Pancreas (tissue), 10 donors: ENCODE results near the gene CCDC188. TPM values are rescaled to one million over a fixed set of nuclear protein-coding genes. Genes with fewer than 3 reads are reported as not detected.

Source experiments
- ATAC-seq, 4 donors: fragments of 200-7000 bp; cut with Tn5 transposase; one replicate each; pipeline versions ENCODE4 v1.8.0 to v1.9.1; 2020; ENCODE audit warnings: mild to moderate bottlenecking in 4 of 4, moderate library complexity in 4 of 4
- DNase-seq, 6 donors: peaks; one replicate each; pipeline ENCODE4 v3.0.0-alpha.2; 2020
- FAIRE-seq: peaks from 2 replicates; lab custom pipeline; 2012; peaks lifted over from hg19 to GRCh38; lab: Jason Lieb, UNC
- H3K27ac ChIP-seq, 4 donors: fragments of 200-600 bp; sonication (generic); 1 replicate in 3 of 4; 2 replicates in 1 of 4; pipeline versions ENCODE4 v1.5.0 to v1.8.0; 2020
- H3K27me3 ChIP-seq, 4 donors: fragments of 200-600 bp; one replicate each; pipeline ENCODE4 v1.8.0; 2021
- H3K36me3 ChIP-seq, 3 donors: fragments of 200-600 bp; sonication (generic) in 1 of 3; one replicate each; pipeline versions ENCODE4 v1.5.0 to v1.8.0; 2020 to 2021
- H3K4me1 ChIP-seq, 3 donors: fragments of 200-600 bp; one replicate each; pipeline ENCODE4 v1.8.0; 2021
- H3K4me3 ChIP-seq, 4 donors: fragments of 200-600 bp; sonication (generic) in 2 of 4; one replicate each; pipeline versions ENCODE4 v1.5.0 to v1.8.0; 2020 to 2021
- H3K9me3 ChIP-seq, 4 donors: fragments of 200-600 bp; one replicate each; pipeline ENCODE4 v1.8.0; 2021
- WGBS, 2 donors: extraction: QIAGEN DNeasy Blood & Tissue Kit; methylation state at CpG; one replicate each; pipeline ENCODE4 v1.1.7; 2013; 5-methylcytosine and 5-hydroxymethylcytosine counted together
- intact Hi-C, 3 donors: fragments of 100-400 bp; cut with DNase I; formaldehyde crosslinking; loops; one replicate each; pipeline versions ENCODE4 v1.11.1 to v1.14.2; 2022
- microRNA-seq, 2 donors: library from miRNA; unstranded; fragments of <30 nt; microRNA quantifications; one replicate each; pipeline versions ENCODE4 to v1.1.0, GENCODE V29; 2019 to 2020
- polyA plus RNA-seq, 2 donors: library from polyadenylated mRNA; stranded (reverse); fragments of 200-250 nt; gene quantifications; one replicate each; pipeline ENCODE4 v1.2.3, GENCODE V29; 2013
- total RNA-seq, 6 donors: library from RNA; stranded (reverse); fragmentation: NEBNext Ultra II Directional in 4 of 6; extraction: Animal tissue kit (Norgen Biotek cat#: 25700) in 4 of 6; gene quantifications; one replicate each; pipeline versions ENCODE4 v1.2.1 to v1.2.4, GENCODE V29; 2021 to 2023
- TF ChIP-seq, protein P1 (sequence below), 4 donors: fragments of 200-600 bp; sonication (generic) in 3 of 4; IDR thresholded peaks; one replicate each; pipeline versions ENCODE4 v1.5.0 to v1.8.0; 2021; ENCODE audit warnings: antibody characterized with exemption in 4 of 4
- donor health status: healthy with polysubstance abuse.
- donor health status: DM: no; HTN: no; CAD: no; lungs with moderate emphysema.
- donor health status: DM: no; HTN: no; CAD: no.
- donor health status: control.
- donor health status: control.
- donor health status: Bipolar disorder and iron deficiency.
- donor health status: DM: yes; HTN: yes; CAD: no.
- donor health status: DM: no; HTN: no; CAD: no.
- donor health status: DM: no; HTN: no; CAD: no.
- donor health status: DM: yes; HTN: yes; CAD: no.

CCDC188 gene
- total and polyA plus RNA-seq, 8 donors: 0.31 to 7.1 (median 0.44) TPM; not detected in 1

- peak in 3 of 6 donors; percentile 4 to 18 (median 16) for DNase-seq
- intact Hi-C loops: no loop called here
- TF ChIP-seq, protein P1, sequence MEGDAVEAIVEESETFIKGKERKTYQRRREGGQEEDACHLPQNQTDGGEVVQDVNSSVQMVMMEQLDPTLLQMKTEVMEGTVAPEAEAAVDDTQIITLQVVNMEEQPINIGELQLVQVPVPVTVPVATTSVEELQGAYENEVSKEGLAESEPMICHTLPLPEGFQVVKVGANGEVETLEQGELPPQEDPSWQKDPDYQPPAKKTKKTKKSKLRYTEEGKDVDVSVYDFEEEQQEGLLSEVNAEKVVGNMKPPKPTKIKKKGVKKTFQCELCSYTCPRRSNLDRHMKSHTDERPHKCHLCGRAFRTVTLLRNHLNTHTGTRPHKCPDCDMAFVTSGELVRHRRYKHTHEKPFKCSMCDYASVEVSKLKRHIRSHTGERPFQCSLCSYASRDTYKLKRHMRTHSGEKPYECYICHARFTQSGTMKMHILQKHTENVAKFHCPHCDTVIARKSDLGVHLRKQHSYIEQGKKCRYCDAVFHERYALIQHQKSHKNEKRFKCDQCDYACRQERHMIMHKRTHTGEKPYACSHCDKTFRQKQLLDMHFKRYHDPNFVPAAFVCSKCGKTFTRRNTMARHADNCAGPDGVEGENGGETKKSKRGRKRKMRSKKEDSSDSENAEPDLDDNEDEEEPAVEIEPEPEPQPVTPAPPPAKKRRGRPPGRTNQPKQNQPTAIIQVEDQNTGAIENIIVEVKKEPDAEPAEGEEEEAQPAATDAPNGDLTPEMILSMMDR (IDR thresholded peaks at IDR 0.05): no peak
- H3K27ac ChIP-seq: no peak overlapping the region
- H3K27me3 ChIP-seq: no peaks in the 10 kb centered on the region
- no peak for ATAC-seq
- H3K36me3 ChIP-seq: peaks cover 4 to 39% (median 23%) of the 10 kb centered on the region in 3 donors
- H3K4me1 ChIP-seq: no peaks in the 10 kb centered on the region
- H3K4me3 ChIP-seq: no peak overlapping the region
- no peak for FAIRE-seq
- no peaks in the 10 kb centered on the region for H3K9me3 ChIP-seq
- 93 to 94% methylated on average over 6 of the region's 6 CpGs for WGBS, 2 donors
These were observed 51.6 kb downstream of the CCDC188 start for GRCh38 chr22:20099099-20099711.

Small RNAs within 50 kb of the gene (microRNA-seq; reads per million reads assigned to microRNA genes)
- 0.29 to 0.77 reads per million in 2 donors for gene MIR6816

Other genes with a start within 250 kb of the CCDC188 start
- 10 to 100 TPM; 48.9 to 95.0 (median 62.3) TPM for gene COMT, start 209.3 kb downstream of the CCDC188 start, total RNA-seq
- 10 to 100 TPM; 47.9 to 87.8 TPM for gene COMT, start 209.3 kb downstream of the CCDC188 start, polyA plus RNA-seq
- 10 to 100 TPM in 5 of 6 donors, 1 to 10 TPM in 1; 9.6 to 16.9 (median 13.6) TPM for gene TXNRD2, start 209.2 kb downstream of the CCDC188 start, total RNA-seq
- gene TXNRD2, start 209.2 kb downstream of the CCDC188 start, polyA plus RNA-seq: 10 to 100 TPM; 33.7 to 41.6 TPM
- gene ARVCF, start 134.2 kb downstream of the CCDC188 start, total RNA-seq: 10 to 100 TPM in 3 of 6 donors, 1 to 10 TPM in 3; 5.0 to 19.4 (median 9.5) TPM
- gene ARVCF, start 134.2 kb downstream of the CCDC188 start, polyA plus RNA-seq: 10 to 100 TPM; 52.5 to 57.8 TPM
- 10 to 100 TPM in 3 of 6 donors, 1 to 10 TPM in 3; 4.0 to 18.3 (median 9.6) TPM for gene TANGO2, start 129.9 kb downstream of the CCDC188 start, total RNA-seq
- gene TANGO2, start 129.9 kb downstream of the CCDC188 start, polyA plus RNA-seq: 10 to 100 TPM; 16.5 to 20.4 TPM
- 10 to 100 TPM; 14.9 to 23.5 (median 16.4) TPM for gene DGCR8, start 70.8 kb downstream of the CCDC188 start, total RNA-seq
- 10 to 100 TPM; 31.3 to 31.9 TPM for gene DGCR8, start 70.8 kb downstream of the CCDC188 start, polyA plus RNA-seq
- 10 to 100 TPM; 25.1 to 40.4 (median 34.3) TPM for gene RANBP1, start 35.0 kb downstream of the CCDC188 start, total RNA-seq
- 10 to 100 TPM; 26.8 to 44.0 TPM for gene RANBP1, start 35.0 kb downstream of the CCDC188 start, polyA plus RNA-seq
- gene TRMT2A, start 33.8 kb downstream of the CCDC188 start, total RNA-seq: 10 to 100 TPM; 23.8 to 37.3 (median 30.1) TPM
- gene TRMT2A, start 33.8 kb downstream of the CCDC188 start, polyA plus RNA-seq: 100 to 1,000 TPM; 120 TPM
- gene ZDHHC8, start 19.3 kb downstream of the CCDC188 start, total RNA-seq: 10 to 100 TPM; 20.0 to 37.7 (median 25.0) TPM
- gene ZDHHC8, start 19.3 kb downstream of the CCDC188 start, polyA plus RNA-seq: 10 to 100 TPM; 47.7 to 51.8 TPM
- gene RTN4R, start 117.3 kb upstream of the CCDC188 start, total RNA-seq: 1 to 10 TPM in 5 of 6 donors, under 1 TPM in 1; 0.88 to 7.4 (median 1.9) TPM
- 1 to 10 TPM; 1.7 TPM for gene RTN4R, start 117.3 kb upstream of the CCDC188 start, polyA plus RNA-seq
- 10 to 100 TPM; 17.2 to 23.5 (median 21.6) TPM for gene DGCR6L, start 169.0 kb upstream of the CCDC188 start, total RNA-seq
- gene DGCR6L, start 169.0 kb upstream of the CCDC188 start, polyA plus RNA-seq: 10 to 100 TPM; 49.2 to 53.4 TPM
- 1 to 10 TPM; 5.0 to 9.1 (median 6.4) TPM for gene ZNF74, start 243.1 kb upstream of the CCDC188 start, total RNA-seq
- 1 to 10 TPM; 5.2 to 5.4 TPM for gene ZNF74, start 243.1 kb upstream of the CCDC188 start, polyA plus RNA-seq